Erythroblast (primary cell): ENCODE results near the gene GPN1.

Experiments
- GATA1 ChIP-seq: IDR thresholded peaks from 2 replicates; pipeline ENCODE4 v1.6.1; 2011; ENCODE audit warnings: low read depth, mild to moderate bottlenecking, control low read depth, low read length, moderate library complexity
- POLR2A ChIP-seq: IDR thresholded peaks from 2 replicates; pipeline ENCODE4 v1.6.1; 2011; ENCODE audit warnings: mild to moderate bottlenecking, low read length

- TF ChIP-seq POLR2A: no peak
- no peak for TF ChIP-seq GATA1
Measured at GRCh38 chr2:27661371-27661770, 32.5 kb downstream of the GPN1 start.
